Measurements from ENCODE around the gene KRT3. TPM values are rescaled to one million over a fixed set of nuclear protein-coding genes. Genes with fewer than 3 reads are reported as not detected.

Gene KRT3
- total RNA-seq, 1 experiment from 2014 or later, result not detected

DNA sequence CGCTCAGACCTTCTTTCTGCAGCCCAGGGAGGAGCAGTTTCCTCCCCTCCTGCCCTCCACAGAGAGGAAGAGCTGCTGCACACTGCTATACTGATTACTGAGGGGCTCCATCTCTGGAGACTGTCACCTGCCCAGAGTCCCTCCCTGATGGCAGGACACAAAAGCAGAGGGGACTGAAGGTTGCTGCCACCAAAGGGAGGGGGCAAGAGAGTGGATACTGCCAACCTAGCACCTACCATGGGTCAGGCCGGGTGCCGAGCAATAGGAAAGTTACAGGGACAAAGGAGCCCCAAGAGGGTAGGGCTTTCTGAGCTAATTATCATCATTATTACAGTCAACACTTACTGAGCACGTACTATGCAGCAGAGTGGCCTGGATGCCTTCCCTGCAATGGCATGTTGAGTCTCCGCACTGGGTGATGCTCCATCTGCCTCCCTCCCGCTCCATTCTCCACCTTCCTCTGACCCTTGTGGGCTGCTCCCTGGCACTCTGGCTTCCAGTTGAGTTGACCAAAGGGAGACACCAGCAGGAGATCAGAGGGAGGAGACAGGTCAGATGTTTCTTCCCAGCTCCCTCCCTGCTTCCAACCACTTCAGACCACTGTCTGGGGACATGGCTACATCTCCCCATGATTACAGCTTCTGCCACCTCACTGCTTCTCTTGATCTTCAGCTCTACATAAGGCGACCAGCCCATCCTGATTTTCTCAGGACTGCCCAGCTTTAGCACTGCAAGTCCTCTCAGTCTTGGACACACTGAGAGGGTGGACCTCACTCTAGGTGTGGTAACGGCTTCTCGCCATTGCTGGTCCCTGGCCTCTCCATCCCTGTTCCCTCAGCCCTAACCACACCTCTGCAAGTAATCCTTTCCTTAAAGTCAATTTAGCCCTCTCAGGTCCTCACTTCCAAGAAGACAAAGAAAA, 40.8 kb upstream of the KRT3 start:
- H3K4me3 ChIP-seq (ENCODE audit: low read depth in 2 of 2, low read length in 2 of 2), result no peak overlapping the region
- ATAC-seq, result peak; percentile 4; the same call in 1 of the 2 replicates
- ChIA-PET CTCF (no interaction called here), POLR2A (no interaction called here)
- in situ Hi-C loops (cut with HindIII; ENCODE audit: low pct_unique_long_range_greater_than_20kb, low sequenced_read_pairs) (no loop called here), intact Hi-C loops (cut with micrococcal nuclease; ENCODE audit: unreplicated experiment) (no loop called here)
- no peak overlapping the region for H3K27ac ChIP-seq (ENCODE audit: low read length)
- DNase-seq (ENCODE audit: low read depth, low spot score), result no peak
- TF ChIP-seq, protein P1, sequence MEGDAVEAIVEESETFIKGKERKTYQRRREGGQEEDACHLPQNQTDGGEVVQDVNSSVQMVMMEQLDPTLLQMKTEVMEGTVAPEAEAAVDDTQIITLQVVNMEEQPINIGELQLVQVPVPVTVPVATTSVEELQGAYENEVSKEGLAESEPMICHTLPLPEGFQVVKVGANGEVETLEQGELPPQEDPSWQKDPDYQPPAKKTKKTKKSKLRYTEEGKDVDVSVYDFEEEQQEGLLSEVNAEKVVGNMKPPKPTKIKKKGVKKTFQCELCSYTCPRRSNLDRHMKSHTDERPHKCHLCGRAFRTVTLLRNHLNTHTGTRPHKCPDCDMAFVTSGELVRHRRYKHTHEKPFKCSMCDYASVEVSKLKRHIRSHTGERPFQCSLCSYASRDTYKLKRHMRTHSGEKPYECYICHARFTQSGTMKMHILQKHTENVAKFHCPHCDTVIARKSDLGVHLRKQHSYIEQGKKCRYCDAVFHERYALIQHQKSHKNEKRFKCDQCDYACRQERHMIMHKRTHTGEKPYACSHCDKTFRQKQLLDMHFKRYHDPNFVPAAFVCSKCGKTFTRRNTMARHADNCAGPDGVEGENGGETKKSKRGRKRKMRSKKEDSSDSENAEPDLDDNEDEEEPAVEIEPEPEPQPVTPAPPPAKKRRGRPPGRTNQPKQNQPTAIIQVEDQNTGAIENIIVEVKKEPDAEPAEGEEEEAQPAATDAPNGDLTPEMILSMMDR (IDR thresholded peaks at IDR 0.05), result no peak
- H3K4me1 ChIP-seq (ENCODE audit: control insufficient read depth, insufficient read depth, low read length), result peaks cover 3% of the 10 kb centered on the region; the same call in 1 of the 2 replicates
- no peaks in the 10 kb centered on the region for H3K9me3 ChIP-seq (ENCODE audit: control insufficient read depth, insufficient read depth, low read depth, low read length)
- no peaks in the 10 kb centered on the region for H3K27me3 ChIP-seq (ENCODE audit: control insufficient read depth, insufficient read depth, low read length)
- no TSS peak for BruUV-seq (replicated peaks)
- no peaks in the 10 kb centered on the region for H3K36me3 ChIP-seq (ENCODE audit: control insufficient read depth, insufficient read depth, low read length)

DNA sequence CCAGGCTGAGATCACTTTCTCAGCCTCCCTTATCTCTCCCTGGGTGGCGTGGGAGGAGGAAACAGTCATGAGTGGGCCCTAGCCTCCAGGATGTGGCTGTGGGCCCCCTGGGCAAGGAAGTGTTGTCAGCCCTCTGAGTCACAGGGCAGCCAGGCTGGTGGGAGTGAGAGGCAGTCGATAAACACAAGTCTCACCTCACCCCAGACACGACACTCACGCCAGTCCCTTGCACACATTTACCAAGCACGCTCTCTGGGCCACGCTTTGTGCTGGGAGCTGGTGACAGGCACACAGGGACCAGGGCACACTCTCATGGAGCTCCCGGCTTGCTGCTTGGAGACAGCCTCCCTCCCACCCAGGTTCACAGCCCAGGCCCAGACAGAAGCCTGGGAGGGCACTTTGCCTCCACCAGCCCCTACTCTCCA, 40.1 kb upstream of the KRT3 start:
- TF ChIP-seq TCF7L2 (IDR thresholded peaks at IDR 0.05; ENCODE audit: low read depth, low read length) (no peak), POLR2AphosphoS5 (IDR thresholded peaks at IDR 0.05; ENCODE audit: low read depth, low read length) (no peak), SIN3A (IDR thresholded peaks at IDR 0.05; ENCODE audit: borderline replicate concordance, insufficient read depth, low read depth, low read length) (no peak)
- TF ChIP-seq, protein P1 (IDR thresholded peaks at IDR 0.05), result no peak
- TF ChIP-seq, protein P2, sequence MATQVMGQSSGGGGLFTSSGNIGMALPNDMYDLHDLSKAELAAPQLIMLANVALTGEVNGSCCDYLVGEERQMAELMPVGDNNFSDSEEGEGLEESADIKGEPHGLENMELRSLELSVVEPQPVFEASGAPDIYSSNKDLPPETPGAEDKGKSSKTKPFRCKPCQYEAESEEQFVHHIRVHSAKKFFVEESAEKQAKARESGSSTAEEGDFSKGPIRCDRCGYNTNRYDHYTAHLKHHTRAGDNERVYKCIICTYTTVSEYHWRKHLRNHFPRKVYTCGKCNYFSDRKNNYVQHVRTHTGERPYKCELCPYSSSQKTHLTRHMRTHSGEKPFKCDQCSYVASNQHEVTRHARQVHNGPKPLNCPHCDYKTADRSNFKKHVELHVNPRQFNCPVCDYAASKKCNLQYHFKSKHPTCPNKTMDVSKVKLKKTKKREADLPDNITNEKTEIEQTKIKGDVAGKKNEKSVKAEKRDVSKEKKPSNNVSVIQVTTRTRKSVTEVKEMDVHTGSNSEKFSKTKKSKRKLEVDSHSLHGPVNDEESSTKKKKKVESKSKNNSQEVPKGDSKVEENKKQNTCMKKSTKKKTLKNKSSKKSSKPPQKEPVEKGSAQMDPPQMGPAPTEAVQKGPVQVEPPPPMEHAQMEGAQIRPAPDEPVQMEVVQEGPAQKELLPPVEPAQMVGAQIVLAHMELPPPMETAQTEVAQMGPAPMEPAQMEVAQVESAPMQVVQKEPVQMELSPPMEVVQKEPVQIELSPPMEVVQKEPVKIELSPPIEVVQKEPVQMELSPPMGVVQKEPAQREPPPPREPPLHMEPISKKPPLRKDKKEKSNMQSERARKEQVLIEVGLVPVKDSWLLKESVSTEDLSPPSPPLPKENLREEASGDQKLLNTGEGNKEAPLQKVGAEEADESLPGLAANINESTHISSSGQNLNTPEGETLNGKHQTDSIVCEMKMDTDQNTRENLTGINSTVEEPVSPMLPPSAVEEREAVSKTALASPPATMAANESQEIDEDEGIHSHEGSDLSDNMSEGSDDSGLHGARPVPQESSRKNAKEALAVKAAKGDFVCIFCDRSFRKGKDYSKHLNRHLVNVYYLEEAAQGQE (IDR thresholded peaks at IDR 0.05; ENCODE audit: insufficient read depth in 1 of 2, low read depth in 2 of 2, low read length in 1 of 2), result no peak
- BruUV-seq (replicated peaks), result no TSS peak
- Histone ChIP-seq H3K4me1 (ENCODE audit: control insufficient read depth, insufficient read depth, low read length) (peaks cover 3% of the 10 kb centered on the region; the same call in 1 of the 2 replicates), H3K4me3 (ENCODE audit: low read depth in 2 of 2, low read length in 2 of 2) (no peak overlapping the region), H3K27ac (ENCODE audit: low read length) (no peak overlapping the region), H3K36me3 (ENCODE audit: control insufficient read depth, insufficient read depth, low read length) (no peaks in the 10 kb centered on the region), H3K27me3 (ENCODE audit: control insufficient read depth, insufficient read depth, low read length) (no peaks in the 10 kb centered on the region), H3K9me3 (ENCODE audit: control insufficient read depth, insufficient read depth, low read depth, low read length) (no peaks in the 10 kb centered on the region)
- in situ Hi-C loops (cut with HindIII; ENCODE audit: low pct_unique_long_range_greater_than_20kb, low sequenced_read_pairs), result no loop called here
- intact Hi-C loops (cut with micrococcal nuclease; ENCODE audit: unreplicated experiment), result no loop called here
- DNase-seq (ENCODE audit: low read depth, low spot score) (no peak), ATAC-seq (peak; percentile 59)
- CTCF ChIA-PET, result no interaction called here
- POLR2A ChIA-PET, result no interaction called here

Data from Panc1 (cell line).